ENCODE data around the gene ABCC9. TPM values are rescaled to one million over a fixed set of nuclear protein-coding genes. Genes with fewer than 3 reads are reported as not detected.

ABCC9 gene
- total RNA-seq, 2 donors from 2014 or later: 25.0 to 52.8 TPM

- H3K27ac ChIP-seq: no peak overlapping the region
These were observed 181.5 kb downstream of the ABCC9 start for GRCh38 chr12:21759737-21760136.

GRCh38 chr12:21757735-21758134 lies 183.5 kb downstream of the ABCC9 start:
- H3K9me3 ChIP-seq: no peaks in the 10 kb centered on the region
- DNase-seq (ENCODE audit: low spot score): no peak
- TF ChIP-seq CTCF (IDR thresholded peaks at IDR 0.05): no peak
- peaks cover 0 to 5% of the 10 kb centered on the region in 2 donors for H3K4me1 ChIP-seq
- no peak overlapping the region for H3K4me3 ChIP-seq
- H3K27ac ChIP-seq: no peak overlapping the region
- no peaks in the 10 kb centered on the region for H3K36me3 ChIP-seq
- H3K27me3 ChIP-seq: no peaks in the 10 kb centered on the region

More at GRCh38 chr12:21759737-21760136, 181.5 kb downstream of the ABCC9 start:
- no peak for TF ChIP-seq CTCF (IDR thresholded peaks at IDR 0.05)
- H3K9me3 ChIP-seq: no peaks in the 10 kb centered on the region
- peaks cover 0 to 5% of the 10 kb centered on the region in 2 donors for H3K4me1 ChIP-seq
- no peaks in the 10 kb centered on the region for H3K36me3 ChIP-seq
- DNase-seq (ENCODE audit: low spot score): no peak
- H3K4me3 ChIP-seq: no peak overlapping the region
- H3K27me3 ChIP-seq: no peaks in the 10 kb centered on the region

- Histone ChIP-seq H3K4me3 (no peak overlapping the region), H3K27me3 (no peaks in the 10 kb centered on the region), H3K27ac (no peak overlapping the region), H3K36me3 (no peaks in the 10 kb centered on the region), H3K4me1 (peaks cover 0 to under 1% of the 10 kb centered on the region in 2 donors), H3K9me3 (no peaks in the 10 kb centered on the region)
- TF ChIP-seq CTCF (IDR thresholded peaks at IDR 0.05): no peak
- no peak for DNase-seq (ENCODE audit: low spot score)
These were observed 184.5 kb downstream of the ABCC9 start for GRCh38 chr12:21756699-21757098.

GRCh38 chr12:21751517-21751916 lies 189.7 kb downstream of the ABCC9 start:
- no peaks in the 10 kb centered on the region for H3K9me3 ChIP-seq
- H3K27me3 ChIP-seq: no peaks in the 10 kb centered on the region
- TF ChIP-seq CTCF (IDR thresholded peaks at IDR 0.05): no peak
- H3K4me3 ChIP-seq: no peak overlapping the region
- DNase-seq (ENCODE audit: low spot score): no peak
- no peaks in the 10 kb centered on the region for H3K36me3 ChIP-seq
- H3K4me1 ChIP-seq: peaks cover 0 to 4% of the 10 kb centered on the region in 2 donors
- H3K27ac ChIP-seq: no peak overlapping the region

Other genes starting within 250 kb of the ABCC9 start
- 10 to 100 TPM; 25.4 to 37.1 TPM for gene KCNJ8, start 166.7 kb downstream of the ABCC9 start, total RNA-seq
- gene CMAS, start 104.8 kb upstream of the ABCC9 start, total RNA-seq: 10 to 100 TPM; 28.3 to 33.4 TPM